HCT116 (cell line): ENCODE measurements around the gene ZNF3. TPM values are rescaled to one million over a fixed set of nuclear protein-coding genes. Genes with fewer than 3 reads are reported as not detected.

Experiments
- ATAC-seq: fragments of 200-7000 bp; cut with Tn5 transposase; 2 replicates; pipeline ENCODE4 v1.9.1; 2020; ENCODE audit warnings: mild to moderate bottlenecking, moderate library complexity
- BruUV-seq: library from RNA; stranded (reverse); fragments of 400-500 nt; replicated peaks from 2 replicates; lab custom pipeline; 2021; lab: Mats Ljungman, UMichigan
- CTCF ChIA-PET: fragments of 300-600 bp; sonication (Branson Sonifier 250); formaldehyde crosslinking; loops from one replicate; lab custom pipeline; 2021; ENCODE audit warnings: antibody characterized with exemption; lab: Charles Lee
- POLR2A ChIA-PET: fragments of 300-600, 350-600 bp; sonication (Branson Sonifier 250); formaldehyde crosslinking; loops from one replicate; lab custom pipeline; 2021; ENCODE audit warnings: antibody characterized with exemption; lab: Charles Lee
- RAD21 ChIA-PET, 2 experiments: fragments of 300-600 bp; sonication (Branson Sonifier 250); formaldehyde crosslinking; loops; one replicate each; lab custom pipeline; 2023; ENCODE audit warnings: low total read pairs in 2 of 2; ENCODE audit not compliant: uncharacterized antibody in 2 of 2, unreplicated experiment in 2 of 2, low non-redundant PET in 1 of 2; lab: Charles Lee
- DNase-seq: peaks from one replicate; pipeline ENCODE4 v3.0.0-alpha.2; 2010; ENCODE audit warnings: low read depth, low spot score
- H2AFZ ChIP-seq: fragments of 200-600 bp; shearing (Covaris generic), sonication (generic); 2 replicates; pipeline ENCODE4 v1.6.1; 2017; ENCODE audit warnings: low read depth, mixed run types, mixed read lengths, antibody characterized with exemption, low read length; ENCODE audit not compliant: poor library complexity, severe bottlenecking
- H3K27ac ChIP-seq: 2 replicates; pipeline ENCODE4 v1.5.1; 2012; ENCODE audit warnings: low read depth, low read length
- H3K27me3 ChIP-seq: fragments of 200-600 bp; sonication (generic); 2 replicates; pipeline ENCODE4 v1.6.1; 2016; ENCODE audit warnings: mixed run types, low read length, mixed read lengths; ENCODE audit not compliant: insufficient read depth
- H3K36me3 ChIP-seq, 2 experiments: fragments of 200-500 bp in 1 of 2; fragments of 200-600 bp in 1 of 2; sonication (Bioruptor generic) in 1 of 2; sonication (generic) in 1 of 2; 2 replicates each; pipeline versions ENCODE4 v1.5.1 to v1.6.1; 2014 to 2016; ENCODE audit warnings: low read length in 2 of 2, inconsistent platforms in 1 of 2, mixed read lengths in 1 of 2, mixed run types in 1 of 2; ENCODE audit not compliant: insufficient read depth in 2 of 2, control insufficient read depth in 1 of 2
- H3K4me1 ChIP-seq, 2 experiments: fragments of 200-600 bp in 1 of 2; sonication (generic) in 1 of 2; 2 replicates each; pipeline versions ENCODE4 v1.5.1 to v1.6.1; 2012 to 2017; ENCODE audit warnings: low read length in 2 of 2, inconsistent platforms in 1 of 2, mild to moderate bottlenecking in 1 of 2, mixed read lengths in 1 of 2, mixed run types in 1 of 2, moderate library complexity in 1 of 2; ENCODE audit not compliant: insufficient read depth in 2 of 2, control insufficient read depth in 1 of 2
- H3K4me2 ChIP-seq: fragments of 200-600 bp; sonication (generic); 2 replicates; pipeline ENCODE4 v1.6.1; 2017; ENCODE audit warnings: mixed run types, low read length, mixed read lengths
- H3K4me3 ChIP-seq, 2 experiments: fragments of 200-600 bp in 1 of 2; sonication (generic) in 1 of 2; replicated peaks in 1 of 2; 2 replicates each; pipeline ENCODE4 v1.5.1; 2011 to 2016; ENCODE audit warnings: low read length in 2 of 2, control low read depth in 1 of 2, low read depth in 1 of 2, mild to moderate bottlenecking in 1 of 2, mixed read lengths in 1 of 2, mixed run types in 1 of 2
- H3K79me2 ChIP-seq: fragments of 200-600 bp; sonication (generic); 2 replicates; pipeline ENCODE4 v1.6.1; 2017; ENCODE audit warnings: mild to moderate bottlenecking, mixed run types, low read length, moderate library complexity, mixed read lengths; ENCODE audit not compliant: insufficient read depth
- H3K9ac ChIP-seq: fragments of 200-600 bp; sonication (generic); 2 replicates; pipeline ENCODE4 v1.6.1; 2016; ENCODE audit warnings: low read length, mixed read lengths
- H3K9me2 ChIP-seq: fragments of 200-600 bp; sonication (generic), shearing (Covaris generic); 2 replicates; pipeline ENCODE4 v1.6.1; 2017; ENCODE audit warnings: mixed run types, mild to moderate bottlenecking, moderate library complexity; ENCODE audit not compliant: insufficient read depth
- H3K9me3 ChIP-seq, 2 experiments: fragments of 200-500 bp in 1 of 2; fragments of 200-600 bp in 1 of 2; sonication (Bioruptor generic) in 1 of 2; sonication (generic) in 1 of 2; 2 replicates each; pipeline ENCODE4 v1.6.1; 2014 to 2017; ENCODE audit warnings: low read length in 2 of 2, mixed read lengths in 2 of 2, inconsistent platforms in 1 of 2, low read depth in 1 of 2, mild to moderate bottlenecking in 1 of 2, mixed run types in 1 of 2, moderate library complexity in 1 of 2; ENCODE audit not compliant: control insufficient read depth in 1 of 2, insufficient read depth in 1 of 2
- H4K20me1 ChIP-seq: fragments of 200-600 bp; sonication (generic), shearing (Covaris generic); 2 replicates; pipeline ENCODE4 v1.6.1; 2017; ENCODE audit warnings: mixed run types, mild to moderate bottlenecking, moderate library complexity; ENCODE audit not compliant: insufficient read depth
- FOSL1 ChIP-seq: IDR thresholded peaks from 2 replicates; pipeline ENCODE4 v1.6.1; 2012; ENCODE audit warnings: low read depth
- intact Hi-C: fragments of 100-400 bp; cut with micrococcal nuclease; formaldehyde crosslinking; loops from 2 replicates; pipeline ENCODE4 v1.10.0; 2022
- total RNA-seq: library from RNA; stranded (reverse); gene quantifications from one replicate; pipeline ENCODE4 v1.2.1, GENCODE V29; 2021; ENCODE audit not compliant: unreplicated experiment
- TF ChIP-seq, protein P1 (sequence below), 3 experiments: fragments of 200-600 bp in 1 of 3; sonication (generic) in 1 of 3; IDR thresholded peaks in 2 of 3; conservative IDR thresholded peaks in 1 of 3; 2 replicates each; pipeline ENCODE4 v1.5.1; 2012 to 2017; ENCODE audit warnings: low read depth in 2 of 3, low read length in 2 of 3, antibody characterized with exemption in 1 of 3, borderline replicate concordance in 1 of 3, control low read depth in 1 of 3, mild to moderate bottlenecking in 1 of 3, mixed read lengths in 1 of 3, mixed run types in 1 of 3, moderate library complexity in 1 of 3; ENCODE audit not compliant: insufficient read depth in 1 of 3

Gene ZNF3
- total RNA-seq, 1 experiment from 2014 or later = 28.2 TPM

DNA sequence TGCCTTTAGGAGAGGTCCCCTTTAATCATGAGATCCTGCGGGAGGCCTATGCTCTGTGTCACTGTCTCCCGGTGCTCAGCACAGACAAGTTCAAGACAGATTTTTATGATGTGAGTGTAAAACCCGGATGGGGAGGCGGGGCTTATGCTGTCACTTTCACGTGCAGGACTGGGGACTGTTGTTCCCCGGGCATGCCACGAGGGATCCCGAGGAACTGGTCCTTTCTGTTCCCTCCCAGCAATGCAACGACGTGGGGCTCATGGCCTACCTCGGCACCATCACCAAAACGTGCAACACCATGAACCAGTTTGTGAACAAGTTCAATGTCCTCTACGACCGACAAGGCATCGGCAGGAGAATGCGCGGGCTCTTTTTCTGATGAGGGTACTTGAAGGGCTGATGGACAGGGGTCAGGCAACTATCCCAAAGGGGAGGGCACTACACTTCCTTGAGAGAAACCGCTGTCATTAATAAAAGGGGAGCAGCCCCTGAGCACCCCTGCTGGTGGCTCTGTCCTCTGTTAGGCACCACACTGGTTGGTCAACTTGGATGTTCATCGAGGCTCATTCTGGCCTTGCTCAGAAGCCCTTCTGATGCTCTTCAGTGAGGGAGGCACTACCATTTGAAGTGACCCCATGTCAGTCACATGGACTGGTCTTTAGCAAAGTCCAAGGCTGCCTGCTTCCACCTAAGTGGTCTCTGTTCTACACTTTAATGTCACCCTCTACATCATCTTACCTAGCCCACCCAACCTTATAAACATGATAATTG, 10.1 kb upstream of the ZNF3 start:
- H4K20me1 ChIP-seq = peaks cover 13% of the 10 kb centered on the region
- H3K79me2 ChIP-seq = peaks cover 50% of the 10 kb centered on the region
- peaks cover 39 to 60% of the 10 kb centered on the region in 2 experiments for H3K36me3 ChIP-seq
- POLR2A ChIA-PET = interaction anchor here (2.3 kb wide), 1 partner anchor 10 kb away, joined by 8 read pairs; the partner anchor contains the start of genes AP4M1 and MCM7
- CTCF ChIA-PET = no interaction called here
- RAD21 ChIA-PET = no interaction called here
- peak; percentile 39 for ATAC-seq
- no peak overlapping the region for H3K9ac ChIP-seq
- intact Hi-C loops = no loop called here
- TF ChIP-seq FOSL1 = no peak
- TF ChIP-seq, protein P1, sequence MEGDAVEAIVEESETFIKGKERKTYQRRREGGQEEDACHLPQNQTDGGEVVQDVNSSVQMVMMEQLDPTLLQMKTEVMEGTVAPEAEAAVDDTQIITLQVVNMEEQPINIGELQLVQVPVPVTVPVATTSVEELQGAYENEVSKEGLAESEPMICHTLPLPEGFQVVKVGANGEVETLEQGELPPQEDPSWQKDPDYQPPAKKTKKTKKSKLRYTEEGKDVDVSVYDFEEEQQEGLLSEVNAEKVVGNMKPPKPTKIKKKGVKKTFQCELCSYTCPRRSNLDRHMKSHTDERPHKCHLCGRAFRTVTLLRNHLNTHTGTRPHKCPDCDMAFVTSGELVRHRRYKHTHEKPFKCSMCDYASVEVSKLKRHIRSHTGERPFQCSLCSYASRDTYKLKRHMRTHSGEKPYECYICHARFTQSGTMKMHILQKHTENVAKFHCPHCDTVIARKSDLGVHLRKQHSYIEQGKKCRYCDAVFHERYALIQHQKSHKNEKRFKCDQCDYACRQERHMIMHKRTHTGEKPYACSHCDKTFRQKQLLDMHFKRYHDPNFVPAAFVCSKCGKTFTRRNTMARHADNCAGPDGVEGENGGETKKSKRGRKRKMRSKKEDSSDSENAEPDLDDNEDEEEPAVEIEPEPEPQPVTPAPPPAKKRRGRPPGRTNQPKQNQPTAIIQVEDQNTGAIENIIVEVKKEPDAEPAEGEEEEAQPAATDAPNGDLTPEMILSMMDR (IDR thresholded peaks at IDR 0.05 in 2 of 3, conservative IDR thresholded peaks at IDR 0.05 in 1 of 3; ENCODE audit: borderline replicate concordance in 1 of 3, insufficient read depth in 1 of 3, low read depth in 2 of 3, low read length in 2 of 3) = peak in 2 of 3 experiments; percentile 21 to 22; a peak in 1 of 6 replicates
- H3K4me1 ChIP-seq = peaks cover 8 to 38% of the 10 kb centered on the region in 2 experiments
- H3K9me3 ChIP-seq = no peaks in the 10 kb centered on the region
- no TSS peak for BruUV-seq
- H3K4me2 ChIP-seq = no peak overlapping the region
- H3K27me3 ChIP-seq = no peaks in the 10 kb centered on the region
- H3K4me3 ChIP-seq = no peak overlapping the region
- H2AFZ ChIP-seq = no peak overlapping the region
- no peaks in the 10 kb centered on the region for H3K9me2 ChIP-seq
- no peak overlapping the region; the same call in 1 of the 2 replicates for H3K27ac ChIP-seq
- no peak for DNase-seq
